CD14-positive monocyte (primary cell): ENCODE measurements around the gene SPG11. TPM values are rescaled to one million over a fixed set of nuclear protein-coding genes. Genes with fewer than 3 reads are reported as not detected.
A peak's percentile ranks its signal among the peaks of the same experiment; 100 is the strongest.

Experiments
- DNase-seq, 3 donors: peaks; one replicate each; pipeline ENCODE4 v3.0.0-alpha.2; 2011 to 2022
- H2AFZ ChIP-seq: 2 replicates; pipeline ENCODE4 v1.6.0; 2012; ENCODE audit warnings: mild to moderate bottlenecking, low read depth, low read length, inconsistent platforms; ENCODE audit not compliant: insufficient read depth, poor library complexity, severe bottlenecking
- H3K27ac ChIP-seq, 2 donors: 1 replicate in 1 of 2; 2 replicates in 1 of 2; pipeline ENCODE4 v1.5.1; 2012 to 2013; ENCODE audit warnings: low read length in 2 of 2, control low read depth in 1 of 2, inconsistent platforms in 1 of 2, low read depth in 1 of 2, mild to moderate bottlenecking in 1 of 2
- H3K27me3 ChIP-seq, 2 donors: one replicate each; pipeline versions ENCODE4 v1.6.0 to v1.6.1; 2011 to 2013; ENCODE audit warnings: low read length in 2 of 2; ENCODE audit not compliant: control insufficient read depth in 2 of 2, insufficient read depth in 2 of 2
- H3K36me3 ChIP-seq, 2 donors: replicated peaks in 1 of 2; 1 replicate in 1 of 2; 2 replicates in 1 of 2; pipeline versions ENCODE4 v1.5.1 to v1.6.1; 2012 to 2013; ENCODE audit warnings: low read length in 2 of 2, control low read depth in 1 of 2, inconsistent platforms in 1 of 2, mild to moderate bottlenecking in 1 of 2; ENCODE audit not compliant: insufficient read depth in 2 of 2, control insufficient read depth in 1 of 2
- H3K4me1 ChIP-seq, 2 donors: 1 replicate in 1 of 2; 2 replicates in 1 of 2; pipeline versions ENCODE4 v1.5.1 to v1.6.1; 2012 to 2013; ENCODE audit warnings: low read length in 2 of 2, control low read depth in 1 of 2, inconsistent platforms in 1 of 2, mild to moderate bottlenecking in 1 of 2, moderate library complexity in 1 of 2; ENCODE audit not compliant: insufficient read depth in 2 of 2, control insufficient read depth in 1 of 2
- H3K4me2 ChIP-seq: replicated peaks from 2 replicates; pipeline ENCODE3; 2012; ENCODE audit warnings: low read length, moderate library complexity, mild to moderate bottlenecking; ENCODE audit not compliant: poor library complexity, severe bottlenecking; ENCODE audit errors: extremely low read depth
- H3K4me3 ChIP-seq, 3 experiments: fragments of 200-600 bp in 1 of 3; sonication (generic) in 1 of 3; replicated peaks in 1 of 3; 1 replicate in 2 of 3; 2 replicates in 1 of 3; pipeline ENCODE4 v1.5.1; 2011 to 2013; ENCODE audit warnings: low read length in 3 of 3, mild to moderate bottlenecking in 3 of 3, control low read depth in 2 of 3, low read depth in 2 of 3, inconsistent platforms in 1 of 3, moderate library complexity in 1 of 3
- H3K79me2 ChIP-seq: 2 replicates; pipeline ENCODE4 v1.6.0; 2012; ENCODE audit warnings: mild to moderate bottlenecking, control low read depth, inconsistent platforms, low read length, moderate library complexity; ENCODE audit not compliant: insufficient read depth
- H3K9ac ChIP-seq: 2 replicates; pipeline ENCODE4 v1.6.0; 2017; ENCODE audit warnings: low read length, mild to moderate bottlenecking; ENCODE audit not compliant: insufficient read depth, poor library complexity, severe bottlenecking
- H3K9me3 ChIP-seq, 2 donors: replicated peaks in 1 of 2; 1 replicate in 1 of 2; 2 replicates in 1 of 2; pipeline versions ENCODE4 v1.5.1 to v1.6.1; 2012 to 2013; ENCODE audit warnings: low read length in 2 of 2, control low read depth in 1 of 2; ENCODE audit not compliant: control insufficient read depth in 1 of 2, insufficient read depth in 1 of 2
- H4K20me1 ChIP-seq: 2 replicates; pipeline ENCODE4 v1.6.0; 2012; ENCODE audit warnings: mild to moderate bottlenecking, low read length, control low read depth, moderate library complexity; ENCODE audit not compliant: insufficient read depth
- H3K27ac Mint-ChIP-seq, 7 donors: one replicate each; pipeline ENCODE4 v1.8.0; 2020; ENCODE audit warnings: mild to moderate bottlenecking in 7 of 7, mixed read lengths in 7 of 7, moderate library complexity in 6 of 7, inconsistent platforms in 2 of 7
- H3K27me3 Mint-ChIP-seq, 3 donors: one replicate each; pipeline ENCODE4 v1.8.0; 2021 to 2022; ENCODE audit warnings: low read depth in 3 of 3, mild to moderate bottlenecking in 3 of 3, mixed read lengths in 3 of 3, moderate library complexity in 3 of 3, inconsistent platforms in 1 of 3
- H3K36me3 Mint-ChIP-seq, 2 donors: one replicate each; pipeline ENCODE4 v1.8.0; 2020; ENCODE audit warnings: mixed read lengths in 2 of 2, inconsistent platforms in 1 of 2, mild to moderate bottlenecking in 1 of 2
- H3K4me1 Mint-ChIP-seq: one replicate; pipeline ENCODE4 v1.8.0; 2020; ENCODE audit warnings: mild to moderate bottlenecking, mixed read lengths
- H3K4me3 Mint-ChIP-seq, 2 donors: one replicate each; pipeline ENCODE4 v1.8.0; 2020; ENCODE audit warnings: mild to moderate bottlenecking in 2 of 2, mixed read lengths in 2 of 2, moderate library complexity in 1 of 2
- H3K9me3 Mint-ChIP-seq, 7 donors: one replicate each; pipeline ENCODE4 v1.8.0; 2020 to 2022; ENCODE audit warnings: mixed read lengths in 7 of 7, mild to moderate bottlenecking in 6 of 7, moderate library complexity in 6 of 7, inconsistent platforms in 2 of 7
- WGBS: methylation state at CpG from one replicate; pipeline ENCODE4 v1.1.5; 2013; ENCODE audit warnings: missing lambda C conversion rate; ENCODE audit not compliant: insufficient coverage; 5-methylcytosine and 5-hydroxymethylcytosine counted together
- intact Hi-C, 2 donors: fragments of 100-400 bp; cut with micrococcal nuclease; formaldehyde crosslinking; loops; one replicate each; pipeline versions ENCODE4 v1.15.0 to v1.15.1; 2023
- polyA plus RNA-seq, 3 donors: library from polyadenylated mRNA; depleted of rRNA in 1 of 3; unstranded in 2 of 3; stranded (reverse) in 1 of 3; fragments of 300-500 nt in 2 of 3; fragments of >200 nt in 1 of 3; fragmentation: Illumina TruSeq in 2 of 3; gene quantifications; 1 replicate in 2 of 3; 2 replicates in 1 of 3; pipeline ENCODE4 v1.2.3, GENCODE V29; 2012 to 2021
- TF ChIP-seq, protein P1 (sequence below): fragments of 200-600 bp; IDR thresholded peaks from one replicate; pipeline ENCODE4 v1.8.0; 2022; ENCODE audit warnings: antibody characterized with exemption, mild to moderate bottlenecking

The SPG11 gene
- polyA plus RNA-seq, 3 donors = 26.4 to 140 (median 50.4) TPM

- intact Hi-C loops = loop anchor here in 1 of 2 donors (10.0 kb wide), 1 partner anchor 62 kb away; no protein-coding TSS in a partner anchor
- H3K9me3 Mint-ChIP-seq = no peaks in the 10 kb centered on the region
- TF ChIP-seq, protein P1, sequence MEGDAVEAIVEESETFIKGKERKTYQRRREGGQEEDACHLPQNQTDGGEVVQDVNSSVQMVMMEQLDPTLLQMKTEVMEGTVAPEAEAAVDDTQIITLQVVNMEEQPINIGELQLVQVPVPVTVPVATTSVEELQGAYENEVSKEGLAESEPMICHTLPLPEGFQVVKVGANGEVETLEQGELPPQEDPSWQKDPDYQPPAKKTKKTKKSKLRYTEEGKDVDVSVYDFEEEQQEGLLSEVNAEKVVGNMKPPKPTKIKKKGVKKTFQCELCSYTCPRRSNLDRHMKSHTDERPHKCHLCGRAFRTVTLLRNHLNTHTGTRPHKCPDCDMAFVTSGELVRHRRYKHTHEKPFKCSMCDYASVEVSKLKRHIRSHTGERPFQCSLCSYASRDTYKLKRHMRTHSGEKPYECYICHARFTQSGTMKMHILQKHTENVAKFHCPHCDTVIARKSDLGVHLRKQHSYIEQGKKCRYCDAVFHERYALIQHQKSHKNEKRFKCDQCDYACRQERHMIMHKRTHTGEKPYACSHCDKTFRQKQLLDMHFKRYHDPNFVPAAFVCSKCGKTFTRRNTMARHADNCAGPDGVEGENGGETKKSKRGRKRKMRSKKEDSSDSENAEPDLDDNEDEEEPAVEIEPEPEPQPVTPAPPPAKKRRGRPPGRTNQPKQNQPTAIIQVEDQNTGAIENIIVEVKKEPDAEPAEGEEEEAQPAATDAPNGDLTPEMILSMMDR = peak; percentile 53
- H3K27me3 Mint-ChIP-seq = peaks cover 0 to 2% (median 0%) of the 10 kb centered on the region in 3 donors
- Histone ChIP-seq H3K4me2 (no peak overlapping the region), H3K4me1 (no peaks in the 10 kb centered on the region), H4K20me1 (peaks cover 11% of the 10 kb centered on the region), H3K27ac (no peak overlapping the region), H3K4me3 (no peak overlapping the region), H3K79me2 (no peaks in the 10 kb centered on the region), H3K9ac (no peak overlapping the region), H2AFZ (no peak overlapping the region), H3K27me3 (no peaks in the 10 kb centered on the region), H3K36me3 (peaks cover 94 to 99% of the 10 kb centered on the region in 2 donors), H3K9me3 (no peaks in the 10 kb centered on the region)
- no peak overlapping the region for H3K4me3 Mint-ChIP-seq
- H3K27ac Mint-ChIP-seq = peak overlapping the region in 2 of 7 donors; percentile 2 to 46
- H3K4me1 Mint-ChIP-seq = no peaks in the 10 kb centered on the region
- no CpG with 5 or more reads among the region's 7 CpGs for WGBS
- H3K36me3 Mint-ChIP-seq = peaks cover 70 to 98% of the 10 kb centered on the region in 2 donors
- DNase-seq = peak in 2 of 3 donors; percentile 8 to 14
Measured at GRCh38 chr15:44593042-44593736, 70.3 kb downstream of the SPG11 start.

DNA sequence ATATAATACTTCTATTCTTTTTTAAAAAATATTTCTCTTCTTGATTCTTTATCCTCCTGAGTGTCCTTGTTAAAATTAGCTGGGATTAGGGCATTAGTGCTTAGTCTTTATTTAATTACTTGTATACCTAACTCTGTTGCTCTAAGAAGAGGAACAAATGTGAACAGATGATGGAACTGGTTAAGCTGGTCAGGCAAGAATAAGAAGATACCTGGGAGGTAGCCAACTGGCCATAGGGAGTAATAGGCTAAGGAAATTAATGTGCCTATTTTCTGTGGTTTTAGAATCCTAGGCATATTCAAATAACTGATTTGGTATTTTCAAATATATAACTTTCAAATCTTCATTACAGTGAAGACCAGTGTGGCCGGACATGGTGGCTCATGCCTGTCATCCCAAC is 72.1 kb downstream of the SPG11 start:
- Mint-ChIP-seq H3K36me3 (peaks cover 71 to 96% of the 10 kb centered on the region in 2 donors), H3K4me3 (no peak overlapping the region), H3K27ac (no peak overlapping the region), H3K27me3 (peaks cover 0 to 2% (median 0%) of the 10 kb centered on the region in 3 donors), H3K9me3 (no peaks in the 10 kb centered on the region), H3K4me1 (no peaks in the 10 kb centered on the region)
- H3K9ac ChIP-seq = no peak overlapping the region
- no peak overlapping the region for H2AFZ ChIP-seq
- H3K27ac ChIP-seq = no peak overlapping the region
- H3K4me2 ChIP-seq = no peak overlapping the region
- WGBS = 100% methylated on average over 1 of the region's 1 CpG
- intact Hi-C loops = loop anchor here in 1 of 2 donors (10.0 kb wide), 1 partner anchor 63 kb away; no protein-coding TSS in a partner anchor
- no peaks in the 10 kb centered on the region for H3K9me3 ChIP-seq
- H3K4me3 ChIP-seq = no peak overlapping the region
- peaks cover 20% of the 10 kb centered on the region for H4K20me1 ChIP-seq
- H3K4me1 ChIP-seq = no peaks in the 10 kb centered on the region
- TF ChIP-seq, protein P1 = no peak
- DNase-seq = no peak
- no peaks in the 10 kb centered on the region for H3K79me2 ChIP-seq
- H3K36me3 ChIP-seq = peaks cover 94 to 99% of the 10 kb centered on the region in 2 donors
- H3K27me3 ChIP-seq = no peaks in the 10 kb centered on the region
